DOHH2 (cell line): ENCODE data around the gene MAN1C1.
A peak's percentile ranks its signal among the peaks of the same experiment; 100 is the strongest.

ENCODE experiments used
- H3F3A ChIP-seq: fragments of 200-600 bp; sonication (generic), shearing (Covaris generic); 2 replicates; pipeline ENCODE4 v1.6.0; 2016; ENCODE audit warnings: antibody characterized with exemption, mild to moderate bottlenecking; ENCODE audit not compliant: control insufficient read depth, insufficient read depth
- H3K27ac ChIP-seq: fragments of 200-600 bp; sonication (generic); 2 replicates; pipeline ENCODE4 v1.5.1; 2014; ENCODE audit warnings: low read depth, mild to moderate bottlenecking, low read length, moderate library complexity
- H3K27me3 ChIP-seq: fragments of 200-600 bp; sonication (generic); 2 replicates; pipeline ENCODE4 v1.6.1; 2014; ENCODE audit warnings: mild to moderate bottlenecking, low read length, mixed read lengths; ENCODE audit not compliant: control insufficient read depth
- H3K36me3 ChIP-seq: fragments of 200-600 bp; sonication (generic); 2 replicates; pipeline ENCODE4 v1.6.1; 2014; ENCODE audit warnings: mild to moderate bottlenecking, low read length, moderate library complexity, mixed read lengths; ENCODE audit not compliant: control insufficient read depth
- H3K4me1 ChIP-seq: fragments of 200-600 bp; sonication (generic); 2 replicates; pipeline ENCODE4 v1.6.1; 2014; ENCODE audit warnings: mild to moderate bottlenecking, low read length, mixed read lengths; ENCODE audit not compliant: control insufficient read depth
- H3K4me2 ChIP-seq: fragments of 200-600 bp; sonication (generic); 2 replicates; pipeline ENCODE4 v1.6.0; 2014; ENCODE audit warnings: mild to moderate bottlenecking, low read length, moderate library complexity
- H3K4me3 ChIP-seq: fragments of 200-600 bp; sonication (generic); 2 replicates; pipeline ENCODE4 v1.5.1; 2014; ENCODE audit warnings: mild to moderate bottlenecking, low read length, mixed read lengths
- H3K79me2 ChIP-seq: fragments of 200-600 bp; sonication (generic); 2 replicates; pipeline ENCODE4 v1.6.1; 2014; ENCODE audit warnings: mild to moderate bottlenecking, low read length, mixed read lengths; ENCODE audit not compliant: control insufficient read depth
- H3K9me2 ChIP-seq: fragments of 200-600 bp; sonication (generic); replicated peaks from 2 replicates; pipeline ENCODE4 v1.6.1; 2014; ENCODE audit warnings: mild to moderate bottlenecking, low read length, mixed read lengths; ENCODE audit not compliant: control insufficient read depth
- H3K9me3 ChIP-seq: fragments of 200-600 bp; sonication (generic); 2 replicates; pipeline ENCODE4 v1.6.1; 2014; ENCODE audit warnings: antibody characterized with exemption, low read length, mixed read lengths; ENCODE audit not compliant: control insufficient read depth, insufficient read depth
- H4K20me1 ChIP-seq: fragments of 200-600 bp; sonication (generic); 2 replicates; pipeline ENCODE4 v1.6.0; 2014; ENCODE audit warnings: low read depth, mild to moderate bottlenecking, antibody characterized with exemption, low read length, moderate library complexity; ENCODE audit not compliant: control insufficient read depth, insufficient read depth
- CTCF ChIP-seq: fragments of 200-600 bp; sonication (generic); IDR thresholded peaks from one replicate; pipeline ENCODE4 v1.5.1; 2014; ENCODE audit warnings: antibody characterized with exemption, mild to moderate bottlenecking, low read depth, low read length; ENCODE audit not compliant: poor library complexity, severe bottlenecking
- EZH2phosphoT487 ChIP-seq: fragments of 200-600 bp; sonication (generic); IDR thresholded peaks from 2 replicates; pipeline ENCODE4 v1.6.1; 2017; ENCODE audit warnings: borderline replicate concordance, mild to moderate bottlenecking, antibody characterized with exemption, low read length, moderate library complexity, mixed read lengths

MAN1C1 gene

GRCh38 chr1:25619101-25619890 lies 2.7 kb downstream of the MAN1C1 start:
- Histone ChIP-seq H3K27ac (no peak overlapping the region), H3K4me3 (no peak overlapping the region), H3K4me1 (peaks cover 14% of the 10 kb centered on the region), H3K9me2 (no peaks in the 10 kb centered on the region), H3F3A (peaks cover 15% of the 10 kb centered on the region; the same call in 1 of the 2 replicates), H3K36me3 (no peaks in the 10 kb centered on the region), H3K27me3 (peaks cover 90% of the 10 kb centered on the region), H3K4me2 (no peak overlapping the region), H4K20me1 (0 out of 2 replicates have a peak, but pooled peaks cover 2% of the 10 kb centered on the region), H3K9me3 (no peaks in the 10 kb centered on the region), H3K79me2 (no peaks in the 10 kb centered on the region)
- peak; percentile 88 for TF ChIP-seq CTCF
- TF ChIP-seq EZH2phosphoT487 = no peak

- Histone ChIP-seq H3K9me3 (no peaks in the 10 kb centered on the region), H3K4me1 (peaks cover 14% of the 10 kb centered on the region), H3K4me2 (no peak overlapping the region), H3K9me2 (no peaks in the 10 kb centered on the region), H4K20me1 (0 out of 2 replicates have a peak, but pooled peaks cover 2% of the 10 kb centered on the region), H3K27ac (no peak overlapping the region), H3K4me3 (no peak overlapping the region), H3K27me3 (peaks cover 84% of the 10 kb centered on the region), H3F3A (peaks cover 11% of the 10 kb centered on the region; the same call in 1 of the 2 replicates), H3K79me2 (no peaks in the 10 kb centered on the region), H3K36me3 (no peaks in the 10 kb centered on the region)
- TF ChIP-seq EZH2phosphoT487 = no peak
- TF ChIP-seq CTCF = no peak
Observed at GRCh38 chr1:25620211-25620610, 3.6 kb downstream of the MAN1C1 start.

- TF ChIP-seq EZH2phosphoT487 = 0 out of 2 replicates have a peak, but pooled peaks have one; percentile 22
- TF ChIP-seq CTCF = no peak
- Histone ChIP-seq H3K4me3 (no peak overlapping the region), H3K4me1 (peaks cover 9% of the 10 kb centered on the region), H3K36me3 (no peaks in the 10 kb centered on the region), H3F3A (peaks cover 5% of the 10 kb centered on the region; the same call in 1 of the 2 replicates), H3K79me2 (no peaks in the 10 kb centered on the region), H3K9me2 (no peaks in the 10 kb centered on the region), H4K20me1 (0 out of 2 replicates have a peak, but pooled peaks cover 2% of the 10 kb centered on the region), H3K27me3 (peaks cover 83% of the 10 kb centered on the region), H3K4me2 (no peak overlapping the region), H3K27ac (no peak overlapping the region), H3K9me3 (peaks cover under 1% of the 10 kb centered on the region; the same call in 1 of the 2 replicates)
Observed at GRCh38 chr1:25620701-25621350, 4.2 kb downstream of the MAN1C1 start.
